Fibroblast of mammary gland (primary cell): Measurements from ENCODE around the gene TNFAIP1.

Experiments used
- DNase-seq: peaks from one replicate; pipeline ENCODE4 v3.0.0-alpha.2; 2010; ENCODE audit warnings: low read depth
- H3K4me3 ChIP-seq: 2 replicates; pipeline ENCODE4 v1.5.1; 2011; ENCODE audit warnings: low read depth, mild to moderate bottlenecking, low read length, moderate library complexity; ENCODE audit not compliant: control insufficient read depth
- TF ChIP-seq, protein P1 (sequence below): conservative IDR thresholded peaks from 2 replicates; pipeline ENCODE4 v1.5.1; 2011; ENCODE audit warnings: low read depth, low read length, inconsistent platforms; ENCODE audit not compliant: control insufficient read depth, insufficient read depth

Gene TNFAIP1

GRCh38 chr17:28381141-28381825 lies 45.7 kb downstream of the TNFAIP1 start:
- TF ChIP-seq, protein P1, sequence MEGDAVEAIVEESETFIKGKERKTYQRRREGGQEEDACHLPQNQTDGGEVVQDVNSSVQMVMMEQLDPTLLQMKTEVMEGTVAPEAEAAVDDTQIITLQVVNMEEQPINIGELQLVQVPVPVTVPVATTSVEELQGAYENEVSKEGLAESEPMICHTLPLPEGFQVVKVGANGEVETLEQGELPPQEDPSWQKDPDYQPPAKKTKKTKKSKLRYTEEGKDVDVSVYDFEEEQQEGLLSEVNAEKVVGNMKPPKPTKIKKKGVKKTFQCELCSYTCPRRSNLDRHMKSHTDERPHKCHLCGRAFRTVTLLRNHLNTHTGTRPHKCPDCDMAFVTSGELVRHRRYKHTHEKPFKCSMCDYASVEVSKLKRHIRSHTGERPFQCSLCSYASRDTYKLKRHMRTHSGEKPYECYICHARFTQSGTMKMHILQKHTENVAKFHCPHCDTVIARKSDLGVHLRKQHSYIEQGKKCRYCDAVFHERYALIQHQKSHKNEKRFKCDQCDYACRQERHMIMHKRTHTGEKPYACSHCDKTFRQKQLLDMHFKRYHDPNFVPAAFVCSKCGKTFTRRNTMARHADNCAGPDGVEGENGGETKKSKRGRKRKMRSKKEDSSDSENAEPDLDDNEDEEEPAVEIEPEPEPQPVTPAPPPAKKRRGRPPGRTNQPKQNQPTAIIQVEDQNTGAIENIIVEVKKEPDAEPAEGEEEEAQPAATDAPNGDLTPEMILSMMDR, result no peak
- H3K4me3 ChIP-seq, result no peak overlapping the region
- DNase-seq, result no peak

- no peak for DNase-seq
- no peak overlapping the region for H3K4me3 ChIP-seq
- TF ChIP-seq, protein P1, result no peak
These were observed 48.9 kb downstream of the TNFAIP1 start for GRCh38 chr17:28384281-28385036.

- no peak for DNase-seq
- TF ChIP-seq, protein P1, result no peak
- H3K4me3 ChIP-seq, result no peak overlapping the region
These were observed 49.5 kb downstream of the TNFAIP1 start for GRCh38 chr17:28385037-28385400.

GRCh38 chr17:28385406-28385805 lies 49.8 kb downstream of the TNFAIP1 start:
- no peak overlapping the region for H3K4me3 ChIP-seq
- no peak for DNase-seq
- TF ChIP-seq, protein P1, result no peak

- TF ChIP-seq, protein P1, result no peak
- DNase-seq, result no peak
- no peak overlapping the region for H3K4me3 ChIP-seq
These were observed 50.8 kb downstream of the TNFAIP1 start for GRCh38 chr17:28386391-28386790.

- TF ChIP-seq, protein P1, result no peak
- H3K4me3 ChIP-seq, result no peak overlapping the region
- no peak for DNase-seq
These were observed 52.5 kb downstream of the TNFAIP1 start for GRCh38 chr17:28388106-28388505.

- H3K4me3 ChIP-seq, result no peak overlapping the region
- TF ChIP-seq, protein P1, result no peak
- no peak for DNase-seq
These were observed 54.6 kb downstream of the TNFAIP1 start for GRCh38 chr17:28390141-28390540.
